ENCODE data around the gene CS.
"Not testable (repeated sequence)": the region's sequence is repeated elsewhere in the genome, so short reads cannot be mapped to it uniquely, and the experiment has no call there.

Gene CS

GRCh38 chr12:56274299-56274698, 25.8 kb downstream of the CS start:
- no peak for DNase-seq

- not testable (repeated sequence) for DNase-seq
Measured at GRCh38 chr12:56272468-56272867, 27.7 kb downstream of the CS start.

- DNase-seq = peak; percentile 43
Measured at GRCh38 chr12:56271031-56271430, 29.1 kb downstream of the CS start.

- DNase-seq = peak; percentile 36
Measured at GRCh38 chr12:56267443-56268071, 32.6 kb downstream of the CS start.

- DNase-seq = peak; percentile 78
Measured at GRCh38 chr12:56266693-56267442, 33.3 kb downstream of the CS start, which contains the start of gene COQ10A. TSS of gene COQ10A (plus strand) at chr12:56266942. CDS start at chr12:56267119, 177 bp downstream.

- DNase-seq = not testable (repeated sequence)
Measured at GRCh38 chr12:56266068-56266692, 34.0 kb downstream of the CS start.

- DNase-seq = not testable (repeated sequence)
Measured at GRCh38 chr12:56262955-56263354, 37.2 kb downstream of the CS start.

GRCh38 chr12:56261503-56262232, 38.5 kb downstream of the CS start:
- no peak for DNase-seq

GRCh38 chr12:56260921-56261320, 39.2 kb downstream of the CS start:
- DNase-seq = no peak

GRCh38 chr12:56260380-56260779, 39.8 kb downstream of the CS start:
- DNase-seq = no peak

GRCh38 chr12:56258820-56259183, 41.3 kb downstream of the CS start:
- peak; percentile 42 for DNase-seq

- DNase-seq = peak; percentile 61
Measured at GRCh38 chr12:56258068-56258819, 41.9 kb downstream of the CS start, which contains the start of gene ANKRD52. TSS of gene ANKRD52 (minus strand) at chr12:56258384. CDS start at chr12:56258269, 115 bp downstream.

- no peak for DNase-seq
Measured at GRCh38 chr12:56257491-56258067, 42.6 kb downstream of the CS start.

- no peak for DNase-seq
Measured at GRCh38 chr12:56257071-56257470, 43.1 kb downstream of the CS start.

GRCh38 chr12:56256326-56256960, 43.7 kb downstream of the CS start:
- DNase-seq = no peak

GRCh38 chr12:56255671-56256070, 44.5 kb downstream of the CS start:
- no peak for DNase-seq

GRCh38 chr12:56253091-56253490, 47.0 kb downstream of the CS start:
- DNase-seq = no peak

GRCh38 chr12:56252649-56253048, 47.5 kb downstream of the CS start:
- no peak for DNase-seq

GRCh38 chr12:56248711-56249110, 51.4 kb downstream of the CS start:
- no peak for DNase-seq

GRCh38 chr12:56247923-56248322, 52.2 kb downstream of the CS start:
- no peak for DNase-seq

GRCh38 chr12:56244494-56244893, 55.6 kb downstream of the CS start:
- DNase-seq = no peak
